ENCODE results near the gene SAMD14. TPM values are rescaled to one million over a fixed set of nuclear protein-coding genes. Genes with fewer than 3 reads are reported as not detected.

SAMD14 gene
- total RNA-seq, 1 experiment from 2014 or later, result 5.9 TPM

DNA sequence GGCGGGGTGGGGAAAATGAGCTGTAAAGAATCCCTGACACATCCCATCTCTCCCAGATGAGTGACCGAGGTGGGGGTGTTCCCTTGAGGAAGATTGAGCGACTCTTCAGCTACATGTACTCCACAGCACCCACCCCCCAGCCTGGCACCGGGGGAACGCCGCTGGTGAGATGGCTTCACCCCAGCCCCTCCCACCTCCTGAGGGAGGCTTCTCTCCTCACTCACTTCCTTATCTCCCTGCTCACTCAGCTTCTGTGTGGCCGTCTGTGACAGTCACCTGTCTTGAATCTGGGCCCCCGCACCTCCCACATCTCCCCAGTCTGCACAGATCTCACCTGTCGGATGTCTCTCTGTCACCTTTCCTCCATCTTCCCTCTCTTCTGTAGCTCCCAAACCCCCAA is 21.4 kb downstream of the SAMD14 start:
- H3K9me3 Mint-ChIP-seq, result no peaks in the 10 kb centered on the region
- DNase-seq (ENCODE audit: low spot score) (no peak), ATAC-seq (no peak)
- no peak for TF ChIP-seq GABPB1 (CRISPR knock-in tag; IDR thresholded peaks at IDR 0.05)
- H3K27me3 Mint-ChIP-seq (ENCODE audit: low read depth), result no peaks in the 10 kb centered on the region
- H3K36me3 Mint-ChIP-seq, result no peaks in the 10 kb centered on the region
- no peak overlapping the region for H3K27ac Mint-ChIP-seq
- POLR2A ChIA-PET, result interaction anchor here (0.6 kb wide), 1 partner anchor 23 kb away, joined by 6 read pairs; no protein-coding TSS in a partner anchor
- CTCF ChIA-PET, result interaction anchor here (1.2 to 8.4 kb wide), 5 partner anchors 9 to 81 kb away, joined by 3 to 118 read pairs (median 3); partner anchors contain the start of gene PDK2
- H3K4me1 Mint-ChIP-seq, result peaks cover 4% of the 10 kb centered on the region; the same call in 1 of the 2 replicates
- no peak overlapping the region for H3K4me3 Mint-ChIP-seq

GRCh38 chr17:50107790-50108414 is 22.1 kb downstream of the SAMD14 start:
- ChIA-PET POLR2A (interaction anchor here (0.6 kb wide), 1 partner anchor 24 kb away, joined by 6 read pairs; no protein-coding TSS in a partner anchor), CTCF (interaction anchor here (1.2 to 8.4 kb wide), 5 partner anchors 9 to 53 kb away, joined by 3 to 118 read pairs (median 3); partner anchors contain the start of gene PDK2)
- no peak for DNase-seq (ENCODE audit: low spot score)
- no peak for ATAC-seq
- Mint-ChIP-seq H3K27me3 (ENCODE audit: low read depth) (no peaks in the 10 kb centered on the region), H3K27ac (no peak overlapping the region), H3K9me3 (no peaks in the 10 kb centered on the region), H3K4me1 (peaks cover 4% of the 10 kb centered on the region; the same call in 1 of the 2 replicates), H3K4me3 (no peak overlapping the region), H3K36me3 (no peaks in the 10 kb centered on the region)
- TF ChIP-seq, protein P1, sequence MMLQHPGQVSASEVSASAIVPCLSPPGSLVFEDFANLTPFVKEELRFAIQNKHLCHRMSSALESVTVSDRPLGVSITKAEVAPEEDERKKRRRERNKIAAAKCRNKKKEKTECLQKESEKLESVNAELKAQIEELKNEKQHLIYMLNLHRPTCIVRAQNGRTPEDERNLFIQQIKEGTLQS (CRISPR knock-in tag; conservative IDR thresholded peaks at IDR 0.05), result no peak
- no peak for TF ChIP-seq IRF1 (CRISPR knock-in tag; IDR thresholded peaks at IDR 0.05)
- no peak for TF ChIP-seq FOXJ3 (CRISPR knock-in tag; IDR thresholded peaks at IDR 0.05; ENCODE audit: borderline replicate concordance)
- no peak for TF ChIP-seq EMX1 (CRISPR knock-in tag; IDR thresholded peaks at IDR 0.05)
- no peak for TF ChIP-seq SOX15 (CRISPR knock-in tag; IDR thresholded peaks at IDR 0.05)
- no peak for TF ChIP-seq ZNF396 (CRISPR knock-in tag; IDR thresholded peaks at IDR 0.05; ENCODE audit: borderline replicate concordance)
- no peak for TF ChIP-seq TEAD1 (CRISPR knock-in tag; IDR thresholded peaks at IDR 0.05)
- no peak for TF ChIP-seq ZNF121 (CRISPR knock-in tag; IDR thresholded peaks at IDR 0.05)
- no peak for TF ChIP-seq FOXK1 (CRISPR knock-in tag; IDR thresholded peaks at IDR 0.05)
- TF ChIP-seq NR1H2 (CRISPR knock-in tag; IDR thresholded peaks at IDR 0.05), result no peak
- TF ChIP-seq ZNF219 (CRISPR knock-in tag; IDR thresholded peaks at IDR 0.05; ENCODE audit: borderline replicate concordance), result no peak
- no peak for TF ChIP-seq NR2C2 (CRISPR knock-in tag; IDR thresholded peaks at IDR 0.05)
- TF ChIP-seq, protein P2, sequence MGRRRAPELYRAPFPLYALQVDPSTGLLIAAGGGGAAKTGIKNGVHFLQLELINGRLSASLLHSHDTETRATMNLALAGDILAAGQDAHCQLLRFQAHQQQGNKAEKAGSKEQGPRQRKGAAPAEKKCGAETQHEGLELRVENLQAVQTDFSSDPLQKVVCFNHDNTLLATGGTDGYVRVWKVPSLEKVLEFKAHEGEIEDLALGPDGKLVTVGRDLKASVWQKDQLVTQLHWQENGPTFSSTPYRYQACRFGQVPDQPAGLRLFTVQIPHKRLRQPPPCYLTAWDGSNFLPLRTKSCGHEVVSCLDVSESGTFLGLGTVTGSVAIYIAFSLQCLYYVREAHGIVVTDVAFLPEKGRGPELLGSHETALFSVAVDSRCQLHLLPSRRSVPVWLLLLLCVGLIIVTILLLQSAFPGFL (CRISPR knock-in tag; IDR thresholded peaks at IDR 0.05; ENCODE audit: borderline replicate concordance), result no peak
- TF ChIP-seq, protein P3, sequence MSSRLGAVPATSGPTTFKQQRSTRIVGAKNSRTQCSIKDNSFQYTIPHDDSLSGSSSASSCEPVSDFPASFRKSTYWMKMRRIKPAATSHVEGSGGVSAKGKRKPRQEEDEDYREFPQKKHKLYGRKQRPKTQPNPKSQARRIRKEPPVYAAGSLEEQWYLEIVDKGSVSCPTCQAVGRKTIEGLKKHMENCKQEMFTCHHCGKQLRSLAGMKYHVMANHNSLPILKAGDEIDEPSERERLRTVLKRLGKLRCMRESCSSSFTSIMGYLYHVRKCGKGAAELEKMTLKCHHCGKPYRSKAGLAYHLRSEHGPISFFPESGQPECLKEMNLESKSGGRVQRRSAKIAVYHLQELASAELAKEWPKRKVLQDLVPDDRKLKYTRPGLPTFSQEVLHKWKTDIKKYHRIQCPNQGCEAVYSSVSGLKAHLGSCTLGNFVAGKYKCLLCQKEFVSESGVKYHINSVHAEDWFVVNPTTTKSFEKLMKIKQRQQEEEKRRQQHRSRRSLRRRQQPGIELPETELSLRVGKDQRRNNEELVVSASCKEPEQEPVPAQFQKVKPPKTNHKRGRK (CRISPR knock-in tag; IDR thresholded peaks at IDR 0.05; ENCODE audit: borderline replicate concordance), result no peak
- no peak for TF ChIP-seq ATF1 (CRISPR knock-in tag; IDR thresholded peaks at IDR 0.05)

DNA sequence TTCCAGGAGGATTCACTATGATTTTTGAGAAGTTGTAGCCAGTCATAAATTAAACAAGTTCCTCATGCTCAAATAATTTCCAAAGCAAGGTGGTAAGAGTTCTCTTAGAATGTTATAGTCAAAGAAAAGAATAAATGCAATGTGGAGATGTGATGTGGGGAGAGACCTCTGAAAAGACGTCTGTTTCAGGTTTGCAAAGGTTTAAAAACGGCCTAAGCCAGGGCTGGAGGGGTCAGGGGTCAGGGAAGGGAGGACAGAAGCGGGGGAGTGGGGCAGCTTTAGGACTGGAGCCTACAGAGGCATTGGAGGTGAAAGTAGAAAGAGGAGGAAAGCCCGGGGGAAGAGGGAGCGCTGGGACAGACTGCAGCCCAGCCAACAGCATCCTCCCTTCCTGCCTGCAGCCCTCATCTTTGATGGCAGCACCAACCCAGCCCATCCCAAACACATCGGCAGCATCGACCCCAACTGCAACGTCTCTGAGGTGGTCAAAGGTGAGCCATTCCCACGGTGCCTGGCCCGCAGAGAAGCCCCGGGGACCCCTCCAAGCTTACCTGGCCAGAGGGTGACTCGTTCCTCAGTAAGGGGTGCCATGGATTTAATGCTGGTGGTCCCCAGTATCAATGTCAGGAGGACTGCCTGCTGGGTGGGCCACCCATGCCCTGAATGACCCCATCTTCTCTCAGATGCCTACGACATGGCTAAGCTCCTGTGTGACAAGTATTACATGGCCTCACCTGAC is 23.4 kb downstream of the SAMD14 start:
- POLR2A ChIA-PET, result no interaction called here
- Mint-ChIP-seq H3K36me3 (no peaks in the 10 kb centered on the region), H3K27ac (no peak overlapping the region), H3K4me1 (peaks cover 7% of the 10 kb centered on the region), H3K27me3 (ENCODE audit: low read depth) (no peaks in the 10 kb centered on the region), H3K9me3 (no peaks in the 10 kb centered on the region), H3K4me3 (no peak overlapping the region)
- no peak for TF ChIP-seq TEAD1 (CRISPR knock-in tag; IDR thresholded peaks at IDR 0.05)
- TF ChIP-seq SP1 (CRISPR knock-in tag; conservative IDR thresholded peaks at IDR 0.05), result no peak
- TF ChIP-seq, protein P4, sequence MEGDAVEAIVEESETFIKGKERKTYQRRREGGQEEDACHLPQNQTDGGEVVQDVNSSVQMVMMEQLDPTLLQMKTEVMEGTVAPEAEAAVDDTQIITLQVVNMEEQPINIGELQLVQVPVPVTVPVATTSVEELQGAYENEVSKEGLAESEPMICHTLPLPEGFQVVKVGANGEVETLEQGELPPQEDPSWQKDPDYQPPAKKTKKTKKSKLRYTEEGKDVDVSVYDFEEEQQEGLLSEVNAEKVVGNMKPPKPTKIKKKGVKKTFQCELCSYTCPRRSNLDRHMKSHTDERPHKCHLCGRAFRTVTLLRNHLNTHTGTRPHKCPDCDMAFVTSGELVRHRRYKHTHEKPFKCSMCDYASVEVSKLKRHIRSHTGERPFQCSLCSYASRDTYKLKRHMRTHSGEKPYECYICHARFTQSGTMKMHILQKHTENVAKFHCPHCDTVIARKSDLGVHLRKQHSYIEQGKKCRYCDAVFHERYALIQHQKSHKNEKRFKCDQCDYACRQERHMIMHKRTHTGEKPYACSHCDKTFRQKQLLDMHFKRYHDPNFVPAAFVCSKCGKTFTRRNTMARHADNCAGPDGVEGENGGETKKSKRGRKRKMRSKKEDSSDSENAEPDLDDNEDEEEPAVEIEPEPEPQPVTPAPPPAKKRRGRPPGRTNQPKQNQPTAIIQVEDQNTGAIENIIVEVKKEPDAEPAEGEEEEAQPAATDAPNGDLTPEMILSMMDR (IDR thresholded peaks at IDR 0.05), result no peak
- no peak for TF ChIP-seq NFYB (CRISPR knock-in tag; conservative IDR thresholded peaks at IDR 0.05; ENCODE audit: low read depth)
- TF ChIP-seq, protein P5, sequence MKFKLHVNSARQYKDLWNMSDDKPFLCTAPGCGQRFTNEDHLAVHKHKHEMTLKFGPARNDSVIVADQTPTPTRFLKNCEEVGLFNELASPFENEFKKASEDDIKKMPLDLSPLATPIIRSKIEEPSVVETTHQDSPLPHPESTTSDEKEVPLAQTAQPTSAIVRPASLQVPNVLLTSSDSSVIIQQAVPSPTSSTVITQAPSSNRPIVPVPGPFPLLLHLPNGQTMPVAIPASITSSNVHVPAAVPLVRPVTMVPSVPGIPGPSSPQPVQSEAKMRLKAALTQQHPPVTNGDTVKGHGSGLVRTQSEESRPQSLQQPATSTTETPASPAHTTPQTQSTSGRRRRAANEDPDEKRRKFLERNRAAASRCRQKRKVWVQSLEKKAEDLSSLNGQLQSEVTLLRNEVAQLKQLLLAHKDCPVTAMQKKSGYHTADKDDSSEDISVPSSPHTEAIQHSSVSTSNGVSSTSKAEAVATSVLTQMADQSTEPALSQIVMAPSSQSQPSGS (CRISPR knock-in tag; IDR thresholded peaks at IDR 0.05; ENCODE audit: borderline replicate concordance, low read depth), result no peak
- TF ChIP-seq PRRX2 (CRISPR knock-in tag; IDR thresholded peaks at IDR 0.05), result no peak
- no peak for TF ChIP-seq ZMAT4 (CRISPR knock-in tag; IDR thresholded peaks at IDR 0.05)
- no peak for TF ChIP-seq TEAD4 (CRISPR knock-in tag; IDR thresholded peaks at IDR 0.05)
- DNase-seq (ENCODE audit: low spot score) (no peak), ATAC-seq (no peak)
- CTCF ChIA-PET, result interaction anchor here (1.5 kb wide), 1 partner anchor 12 kb away, joined by 5 read pairs; no protein-coding TSS in a partner anchor

All from WTC11 (cell line).